ENCODE data around the gene ATP10A. TPM values are rescaled to one million over a fixed set of nuclear protein-coding genes. Genes with fewer than 3 reads are reported as not detected.
A peak's percentile ranks its signal among the peaks of the same experiment; 100 is the strongest.

ATP10A gene
- total RNA-seq, 1 donor from 2014 or later: 0.58 TPM

DNA sequence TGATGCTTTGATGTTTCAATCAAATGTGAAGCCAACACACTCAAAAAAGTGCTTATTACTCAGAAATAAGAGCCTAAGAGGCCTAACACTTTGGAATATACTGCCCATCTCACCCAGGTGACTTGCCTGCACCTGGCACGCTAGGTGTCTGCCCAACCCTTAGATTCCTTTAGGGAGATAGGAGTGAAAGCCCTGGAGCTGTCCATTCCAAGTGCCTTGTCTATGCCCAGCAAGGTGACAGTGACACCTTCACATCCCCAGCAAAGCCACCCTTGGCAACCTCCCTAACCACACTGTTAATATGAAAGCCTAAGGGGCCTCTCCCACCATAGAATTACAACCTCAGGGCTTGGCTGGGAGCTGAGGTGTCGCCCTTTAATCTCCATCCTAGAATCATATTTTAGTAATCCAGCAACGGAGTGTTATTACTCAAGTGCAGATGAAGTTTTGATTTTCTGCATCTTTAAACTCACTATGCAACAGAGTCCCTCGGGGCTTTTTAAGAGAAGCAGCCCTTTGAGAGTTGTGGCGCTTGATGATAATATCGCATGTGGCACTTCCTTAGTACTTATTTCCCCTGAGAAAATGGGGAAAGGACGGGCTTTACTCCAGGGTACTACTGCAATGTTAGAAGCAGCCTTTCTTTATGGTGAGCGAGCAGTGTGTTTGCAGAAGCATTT, 24.8 kb downstream of the ATP10A start:
- no peak overlapping the region for H3K27ac ChIP-seq (replicated peaks)
- peaks cover 35% of the 10 kb centered on the region for H3K27me3 ChIP-seq (ENCODE audit: low read depth)
- intact Hi-C loops (cut with micrococcal nuclease): no loop called here
- no peaks in the 10 kb centered on the region for H3K9me3 ChIP-seq (replicated peaks)
- no peaks in the 10 kb centered on the region for H3K36me3 ChIP-seq
- DNase-seq: no peak
- H3K4me1 ChIP-seq: no peaks in the 10 kb centered on the region
- no peak overlapping the region for H3K4me3 ChIP-seq
- no peak for TF ChIP-seq CTCF (IDR thresholded peaks at IDR 0.05; ENCODE audit: borderline replicate concordance)

DNA sequence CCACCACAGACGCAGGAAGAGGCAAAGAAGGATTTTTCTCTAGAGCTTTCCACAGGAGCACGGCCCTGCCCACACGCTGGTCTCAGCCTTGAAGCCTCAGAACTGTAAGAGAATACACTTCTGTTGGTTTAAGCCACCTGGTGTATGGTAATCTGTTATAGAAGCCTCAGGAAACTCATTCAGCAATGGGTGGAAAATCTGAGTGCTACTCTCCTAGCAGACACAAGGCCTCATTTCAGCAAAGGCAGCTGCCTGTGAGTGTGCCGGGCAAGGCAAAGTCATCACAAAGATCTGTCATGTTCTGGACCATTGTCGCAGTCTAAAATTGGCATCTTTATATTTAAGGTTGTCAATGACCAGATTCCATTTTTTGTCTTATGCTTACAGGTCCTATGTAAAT, 31.0 kb downstream of the ATP10A start:
- no peak overlapping the region for H3K4me3 ChIP-seq
- H3K27me3 ChIP-seq (ENCODE audit: low read depth): peaks cover 15% of the 10 kb centered on the region
- TF ChIP-seq CTCF (IDR thresholded peaks at IDR 0.05; ENCODE audit: borderline replicate concordance): no peak
- H3K27ac ChIP-seq (replicated peaks): no peak overlapping the region
- intact Hi-C loops (cut with micrococcal nuclease): no loop called here
- H3K36me3 ChIP-seq: no peaks in the 10 kb centered on the region
- no peaks in the 10 kb centered on the region for H3K4me1 ChIP-seq
- peaks cover 6% of the 10 kb centered on the region for H3K9me3 ChIP-seq (replicated peaks)
- no peak for DNase-seq

DNA sequence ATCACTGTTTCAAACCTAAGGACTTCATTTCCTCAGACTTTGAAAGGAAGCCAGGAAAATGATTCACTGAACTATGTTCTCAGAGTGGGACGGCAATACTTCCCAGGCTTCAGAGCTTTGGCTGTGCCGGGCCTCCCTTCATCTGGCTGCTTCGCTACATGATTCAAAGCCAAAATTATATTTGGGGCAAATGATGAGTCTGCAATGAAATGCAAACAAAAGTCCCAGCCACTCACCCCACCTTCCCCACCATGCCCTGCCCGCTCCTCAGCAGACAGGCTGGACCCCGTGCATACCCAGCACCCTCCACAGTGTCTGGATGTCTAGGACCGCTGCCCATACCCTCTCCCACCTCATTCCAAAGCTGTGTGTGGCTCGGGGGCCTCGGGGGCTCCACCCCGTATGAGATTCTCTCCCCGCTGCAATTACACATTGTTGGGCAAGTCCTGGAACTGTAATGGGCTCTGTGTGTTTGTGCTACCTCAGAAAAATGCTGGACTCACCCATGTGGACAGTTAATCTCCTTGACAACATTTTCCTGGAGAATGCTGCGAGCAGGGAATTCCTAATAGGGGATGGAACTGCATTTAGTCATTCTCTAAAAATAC, 32.2 kb downstream of the ATP10A start:
- no peaks in the 10 kb centered on the region for H3K36me3 ChIP-seq
- H3K4me1 ChIP-seq: no peaks in the 10 kb centered on the region
- intact Hi-C loops (cut with micrococcal nuclease): no loop called here
- no peak for TF ChIP-seq CTCF (IDR thresholded peaks at IDR 0.05; ENCODE audit: borderline replicate concordance)
- DNase-seq: no peak
- H3K27ac ChIP-seq (replicated peaks): peak overlapping the region; percentile 52
- peaks cover 18% of the 10 kb centered on the region for H3K9me3 ChIP-seq (replicated peaks)
- H3K27me3 ChIP-seq (ENCODE audit: low read depth): peaks cover 8% of the 10 kb centered on the region
- peak overlapping the region; percentile 6 for H3K4me3 ChIP-seq

DNA sequence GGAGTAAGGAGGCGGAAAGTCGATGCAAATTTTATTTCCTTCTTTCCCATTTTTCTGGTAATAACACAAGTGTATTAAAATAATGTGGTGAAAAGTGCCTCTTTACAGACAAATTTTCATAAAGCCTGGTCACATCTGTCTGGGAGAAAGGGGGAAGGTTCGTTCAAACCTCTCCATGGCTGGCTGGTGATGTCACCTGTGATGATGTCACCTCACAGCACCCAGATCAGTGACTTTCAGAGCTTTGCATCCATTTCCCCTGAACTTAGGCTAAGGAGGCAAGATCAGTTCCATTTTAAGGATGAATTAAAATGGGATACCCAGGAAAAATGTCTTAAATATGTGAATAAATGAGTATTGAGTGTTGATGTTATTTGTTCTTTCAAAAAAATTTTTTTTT, 34.1 kb downstream of the ATP10A start:
- Histone ChIP-seq H3K4me1 (no peaks in the 10 kb centered on the region), H3K27ac (replicated peaks) (no peak overlapping the region), H3K36me3 (no peaks in the 10 kb centered on the region), H3K9me3 (replicated peaks) (peaks cover 22% of the 10 kb centered on the region), H3K27me3 (ENCODE audit: low read depth) (no peaks in the 10 kb centered on the region), H3K4me3 (no peak overlapping the region)
- intact Hi-C loops (cut with micrococcal nuclease): no loop called here
- no peak for TF ChIP-seq CTCF (IDR thresholded peaks at IDR 0.05; ENCODE audit: borderline replicate concordance)
- DNase-seq: no peak

DNA sequence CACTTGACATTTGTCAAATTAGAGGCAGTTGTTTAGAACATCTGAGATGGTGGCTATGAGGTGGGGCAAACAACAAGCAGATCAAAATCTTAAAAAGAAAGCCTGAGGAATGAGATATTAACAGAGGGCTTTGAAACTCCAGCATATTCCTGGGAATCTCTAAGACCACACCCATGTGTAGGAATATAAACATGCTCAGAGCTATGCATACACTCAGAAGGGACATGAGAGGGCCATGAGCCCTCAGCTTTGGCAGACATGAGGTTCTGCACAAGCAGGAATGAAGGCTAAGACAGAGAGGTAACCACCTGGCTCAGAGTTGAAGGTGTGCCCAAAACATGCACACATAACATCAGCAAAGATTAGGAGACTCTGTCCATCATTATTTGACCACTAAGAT, 37.9 kb downstream of the ATP10A start:
- H3K4me3 ChIP-seq: no peak overlapping the region
- no peak overlapping the region for H3K27ac ChIP-seq (replicated peaks)
- DNase-seq: no peak
- no peak for TF ChIP-seq CTCF (IDR thresholded peaks at IDR 0.05; ENCODE audit: borderline replicate concordance)
- no peaks in the 10 kb centered on the region for H3K4me1 ChIP-seq
- H3K36me3 ChIP-seq: no peaks in the 10 kb centered on the region
- intact Hi-C loops (cut with micrococcal nuclease): no loop called here
- peaks cover 22% of the 10 kb centered on the region for H3K9me3 ChIP-seq (replicated peaks)
- H3K27me3 ChIP-seq (ENCODE audit: low read depth): no peaks in the 10 kb centered on the region

All from left ventricle myocardium inferior (tissue), 1 donor.